ENCODE measurements around the gene ATP2A1.

- TF ChIP-seq, protein P1, sequence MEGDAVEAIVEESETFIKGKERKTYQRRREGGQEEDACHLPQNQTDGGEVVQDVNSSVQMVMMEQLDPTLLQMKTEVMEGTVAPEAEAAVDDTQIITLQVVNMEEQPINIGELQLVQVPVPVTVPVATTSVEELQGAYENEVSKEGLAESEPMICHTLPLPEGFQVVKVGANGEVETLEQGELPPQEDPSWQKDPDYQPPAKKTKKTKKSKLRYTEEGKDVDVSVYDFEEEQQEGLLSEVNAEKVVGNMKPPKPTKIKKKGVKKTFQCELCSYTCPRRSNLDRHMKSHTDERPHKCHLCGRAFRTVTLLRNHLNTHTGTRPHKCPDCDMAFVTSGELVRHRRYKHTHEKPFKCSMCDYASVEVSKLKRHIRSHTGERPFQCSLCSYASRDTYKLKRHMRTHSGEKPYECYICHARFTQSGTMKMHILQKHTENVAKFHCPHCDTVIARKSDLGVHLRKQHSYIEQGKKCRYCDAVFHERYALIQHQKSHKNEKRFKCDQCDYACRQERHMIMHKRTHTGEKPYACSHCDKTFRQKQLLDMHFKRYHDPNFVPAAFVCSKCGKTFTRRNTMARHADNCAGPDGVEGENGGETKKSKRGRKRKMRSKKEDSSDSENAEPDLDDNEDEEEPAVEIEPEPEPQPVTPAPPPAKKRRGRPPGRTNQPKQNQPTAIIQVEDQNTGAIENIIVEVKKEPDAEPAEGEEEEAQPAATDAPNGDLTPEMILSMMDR (IDR thresholded peaks at IDR 0.05; ENCODE audit: low read length): no peak
- no peak for TF ChIP-seq EZH2 (optimal IDR thresholded peaks at IDR 0.05; ENCODE audit: low read depth, low read length)
These were observed 15.0 kb downstream of the ATP2A1 start for GRCh38 chr16:28893291-28893690.

Data from MM.1S (cell line).